OCI-LY3 (cell line): ENCODE results near the gene MUS81.

ENCODE experiments used
- CTCF ChIP-seq: fragments of 200-600, 300-600 bp; sonication (generic); IDR thresholded peaks from 2 replicates; pipeline ENCODE4 v1.5.1; 2014; ENCODE audit warnings: antibody characterized with exemption, low read length, low read depth
- EZH2phosphoT487 ChIP-seq: fragments of 200-600 bp; shearing (Covaris generic); IDR thresholded peaks from 2 replicates; pipeline ENCODE4 v1.6.1; 2018; ENCODE audit warnings: antibody characterized with exemption, mixed run types, low read depth

GRCh38 chr11:65866509-65867283, 6.5 kb downstream of the MUS81 start:
- TF ChIP-seq CTCF: no peak
- no peak for TF ChIP-seq EZH2phosphoT487
